HUES64 (cell line): ENCODE results near the gene NAPB.

Source experiments
- H3K27ac ChIP-seq: 2 replicates; pipeline ENCODE4 v1.7.0; 2013; ENCODE audit warnings: low read depth, low read length, inconsistent platforms
- H3K27me3 ChIP-seq: 2 replicates; pipeline ENCODE4 v1.6.1; 2013; ENCODE audit warnings: mild to moderate bottlenecking, low read length; ENCODE audit not compliant: insufficient read depth
- H3K36me3 ChIP-seq: 2 replicates; pipeline ENCODE4 v1.6.1; 2013; ENCODE audit warnings: mild to moderate bottlenecking, low read length; ENCODE audit not compliant: insufficient read depth
- H3K4me1 ChIP-seq: 2 replicates; pipeline ENCODE4 v1.6.1; 2013; ENCODE audit warnings: mild to moderate bottlenecking, low read length, moderate library complexity; ENCODE audit not compliant: insufficient read depth
- H3K4me3 ChIP-seq: 2 replicates; pipeline ENCODE4 v1.5.1; 2013; ENCODE audit warnings: mild to moderate bottlenecking, low read length, moderate library complexity
- H3K9ac ChIP-seq: 2 replicates; pipeline ENCODE4 v1.6.1; 2013; ENCODE audit warnings: mild to moderate bottlenecking, low read depth, low read length
- H3K9me3 ChIP-seq: 2 replicates; pipeline ENCODE4 v1.6.1; 2013; ENCODE audit warnings: low read depth, low read length; ENCODE audit not compliant: insufficient read depth
- WGBS: fragments of 150-250, 120-280 bp; methylation state at CpG from one replicate; pipeline ENCODE4 v1.1.7; 2013; ENCODE audit warnings: missing lambda C conversion rate; 5-methylcytosine and 5-hydroxymethylcytosine counted together

The NAPB gene

DNA sequence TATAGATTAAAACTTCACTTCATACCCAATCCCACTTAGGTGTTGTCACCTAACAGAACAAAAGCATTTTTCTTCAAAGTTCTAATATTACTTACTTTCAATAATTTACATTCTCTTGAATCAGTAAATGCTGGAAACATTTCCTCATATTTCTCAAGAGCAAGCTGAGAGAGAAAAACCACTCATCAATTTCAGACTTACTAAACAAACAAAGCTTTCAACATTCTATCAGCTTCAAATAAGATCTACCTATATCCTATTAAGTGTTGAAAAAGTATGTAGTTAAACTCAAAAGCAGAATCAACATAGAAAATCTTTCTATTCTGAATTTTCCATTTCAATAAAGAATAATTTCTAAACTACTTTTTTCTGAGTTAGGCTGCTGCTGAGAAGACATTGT is 41.5 kb downstream of the NAPB start:
- H3K27ac ChIP-seq, result no peak overlapping the region
- H3K4me3 ChIP-seq, result no peak overlapping the region
- no peaks in the 10 kb centered on the region; the same call in 1 of the 2 replicates for H3K4me1 ChIP-seq
- no peak overlapping the region for H3K9ac ChIP-seq
- no peaks in the 10 kb centered on the region for H3K27me3 ChIP-seq
- H3K9me3 ChIP-seq, result no peaks in the 10 kb centered on the region
- H3K36me3 ChIP-seq, result peaks cover 73% of the 10 kb centered on the region

DNA sequence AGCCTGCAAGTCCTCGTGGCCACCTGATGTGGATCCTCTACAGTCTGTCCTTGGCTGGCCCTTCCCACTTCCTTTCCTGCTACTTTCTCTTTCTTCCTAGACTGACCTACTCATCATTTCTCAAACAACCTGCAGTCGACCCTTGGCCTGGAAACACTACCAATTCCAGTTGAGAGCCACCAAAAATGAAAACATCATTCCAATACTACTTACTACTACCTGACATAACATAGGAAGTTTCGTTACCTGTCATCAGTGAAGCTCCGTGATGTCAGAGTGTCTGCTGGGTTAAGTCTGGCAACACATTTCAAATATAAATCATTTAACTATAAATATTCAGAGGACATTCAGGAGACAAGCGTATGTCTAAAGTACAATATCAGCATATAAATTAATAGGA is 45.5 kb downstream of the NAPB start:
- Histone ChIP-seq H3K9me3 (no peaks in the 10 kb centered on the region), H3K4me1 (no peaks in the 10 kb centered on the region), H3K27me3 (no peaks in the 10 kb centered on the region), H3K36me3 (peaks cover 87% of the 10 kb centered on the region), H3K4me3 (no peak overlapping the region), H3K9ac (no peak overlapping the region), H3K27ac (no peak overlapping the region)
- WGBS, result 91% methylated on average over 5 of the region's 5 CpGs

- H3K9me3 ChIP-seq, result no peaks in the 10 kb centered on the region
- 89% methylated on average over 5 of the region's 5 CpGs for WGBS
- no peak overlapping the region for H3K4me3 ChIP-seq
- H3K27ac ChIP-seq, result no peak overlapping the region
- H3K27me3 ChIP-seq, result no peaks in the 10 kb centered on the region
- H3K36me3 ChIP-seq, result peaks cover 88% of the 10 kb centered on the region
- H3K4me1 ChIP-seq, result no peaks in the 10 kb centered on the region
- H3K9ac ChIP-seq, result no peak overlapping the region
Observed at GRCh38 chr20:23374441-23374840, 46.8 kb downstream of the NAPB start.

- over 99% methylated on average over 3 of the region's 4 CpGs for WGBS
- Histone ChIP-seq H3K27ac (no peak overlapping the region), H3K27me3 (no peaks in the 10 kb centered on the region), H3K9me3 (no peaks in the 10 kb centered on the region), H3K4me1 (no peaks in the 10 kb centered on the region), H3K4me3 (no peak overlapping the region), H3K9ac (no peak overlapping the region), H3K36me3 (peaks cover 96% of the 10 kb centered on the region)
Observed at GRCh38 chr20:23371496-23371895, 49.8 kb downstream of the NAPB start.

GRCh38 chr20:23370873-23371272 is 50.4 kb downstream of the NAPB start:
- H3K27me3 ChIP-seq, result no peaks in the 10 kb centered on the region
- WGBS, result 91% methylated on average over 3 of the region's 3 CpGs
- H3K36me3 ChIP-seq, result peaks cover 96% of the 10 kb centered on the region
- H3K4me1 ChIP-seq, result no peaks in the 10 kb centered on the region
- no peak overlapping the region for H3K9ac ChIP-seq
- no peak overlapping the region for H3K27ac ChIP-seq
- H3K9me3 ChIP-seq, result no peaks in the 10 kb centered on the region
- H3K4me3 ChIP-seq, result no peak overlapping the region

DNA sequence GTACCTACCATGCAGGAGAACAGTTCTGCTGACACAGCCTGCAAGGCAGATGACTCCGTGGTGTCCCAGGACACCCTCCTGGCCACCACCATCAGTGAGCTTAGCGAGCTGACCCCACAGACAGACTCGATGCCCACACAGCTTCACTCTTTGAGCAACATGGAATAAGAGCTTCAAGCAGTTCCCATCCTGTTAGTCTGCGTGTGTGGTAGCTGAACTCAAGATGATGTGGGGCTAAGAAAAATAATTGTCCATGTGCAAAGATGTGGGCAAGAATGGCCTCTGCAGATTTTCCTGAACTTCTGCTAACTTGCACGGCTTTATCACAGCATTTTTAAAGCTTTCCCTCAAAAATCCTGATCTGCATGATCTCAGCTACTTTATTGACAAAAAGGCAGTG is 51.0 kb downstream of the NAPB start:
- Histone ChIP-seq H3K27me3 (no peaks in the 10 kb centered on the region), H3K4me1 (no peaks in the 10 kb centered on the region), H3K4me3 (no peak overlapping the region), H3K36me3 (peaks cover 96% of the 10 kb centered on the region), H3K9me3 (no peaks in the 10 kb centered on the region), H3K27ac (no peak overlapping the region), H3K9ac (no peak overlapping the region)
- 94% methylated on average over 5 of the region's 5 CpGs for WGBS

GRCh38 chr20:23369072-23369823 is 52.0 kb downstream of the NAPB start:
- no peak overlapping the region for H3K4me3 ChIP-seq
- no peaks in the 10 kb centered on the region for H3K4me1 ChIP-seq
- no peak overlapping the region for H3K27ac ChIP-seq
- H3K9me3 ChIP-seq, result no peaks in the 10 kb centered on the region
- no peaks in the 10 kb centered on the region for H3K27me3 ChIP-seq
- H3K9ac ChIP-seq, result no peak overlapping the region
- 97% methylated on average over 14 of the region's 14 CpGs for WGBS
- peaks cover 96% of the 10 kb centered on the region for H3K36me3 ChIP-seq

DNA sequence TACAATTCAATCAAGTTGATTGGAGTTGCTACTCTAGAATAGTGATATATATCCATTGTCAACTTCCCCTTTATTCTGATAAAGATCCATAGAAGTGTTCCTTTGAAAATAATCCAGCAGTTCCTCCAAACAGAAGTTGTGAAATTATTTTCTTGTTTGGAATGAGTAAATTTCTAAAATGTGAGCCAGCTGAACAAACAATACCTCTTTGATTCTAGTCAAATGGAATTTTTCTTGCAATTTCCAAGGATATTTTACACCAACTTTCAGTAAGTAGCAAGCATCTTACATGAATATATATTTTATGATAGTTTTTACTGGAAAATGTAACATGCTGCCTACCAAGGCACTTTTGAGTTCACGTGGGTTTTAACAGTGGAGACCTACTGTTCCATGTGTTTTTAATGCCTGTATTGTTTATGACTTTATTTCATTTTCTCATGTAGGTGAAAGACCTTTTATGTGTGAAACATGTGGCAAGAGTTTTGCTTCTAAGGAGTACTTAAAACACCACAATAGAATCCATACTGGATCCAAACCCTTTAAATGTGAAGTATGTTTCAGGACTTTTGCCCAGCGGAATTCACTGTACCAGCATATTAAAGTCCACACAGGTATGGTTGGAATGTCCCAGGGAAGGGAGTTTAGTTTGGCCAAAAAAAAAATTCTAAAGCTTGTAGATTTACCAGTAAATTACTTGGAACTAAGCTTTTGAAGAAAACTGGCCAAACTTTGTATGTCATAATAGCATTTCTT is 52.8 kb downstream of the NAPB start:
- Histone ChIP-seq H3K9ac (no peak overlapping the region), H3K36me3 (peaks cover 93% of the 10 kb centered on the region), H3K4me3 (no peak overlapping the region)

DNA sequence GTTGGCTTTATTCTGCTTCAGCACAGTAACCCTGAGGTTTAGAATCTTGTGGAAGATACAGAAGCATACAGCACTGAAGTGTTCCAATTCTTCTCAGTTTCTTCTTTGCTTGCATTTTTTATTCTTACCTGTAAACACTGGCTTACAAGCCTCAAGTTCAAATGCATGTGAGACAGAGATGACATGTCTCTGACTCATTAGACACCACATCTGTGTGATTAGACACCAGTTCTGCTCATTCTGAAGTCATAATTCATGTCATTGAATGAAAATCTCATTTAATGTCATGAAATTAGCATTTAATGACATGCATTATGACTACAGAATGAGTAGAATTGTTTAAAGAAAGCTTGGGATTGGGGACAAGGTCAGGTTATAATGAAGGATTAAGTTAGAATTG is 53.5 kb downstream of the NAPB start:
- Histone ChIP-seq H3K27me3 (no peaks in the 10 kb centered on the region), H3K9me3 (no peaks in the 10 kb centered on the region), H3K27ac (no peak overlapping the region), H3K36me3 (peaks cover 86% of the 10 kb centered on the region), H3K9ac (no peak overlapping the region), H3K4me3 (no peak overlapping the region), H3K4me1 (peaks cover 4% of the 10 kb centered on the region; the same call in 1 of the 2 replicates)

More for the DNA sequence above, 52.8 kb downstream of the NAPB start:
- WGBS, result 97% methylated on average over 2 of the region's 2 CpGs
- no peaks in the 10 kb centered on the region for H3K27me3 ChIP-seq
- no peaks in the 10 kb centered on the region for H3K9me3 ChIP-seq
- no peak overlapping the region for H3K27ac ChIP-seq
- no peaks in the 10 kb centered on the region; the same call in 1 of the 2 replicates for H3K4me1 ChIP-seq

- 100% methylated on average over 1 of the region's 1 CpG for whole genome bisulfite sequencing
Observed at GRCh38 chr20:23366384-23366783, 54.9 kb downstream of the NAPB start.

DNA sequence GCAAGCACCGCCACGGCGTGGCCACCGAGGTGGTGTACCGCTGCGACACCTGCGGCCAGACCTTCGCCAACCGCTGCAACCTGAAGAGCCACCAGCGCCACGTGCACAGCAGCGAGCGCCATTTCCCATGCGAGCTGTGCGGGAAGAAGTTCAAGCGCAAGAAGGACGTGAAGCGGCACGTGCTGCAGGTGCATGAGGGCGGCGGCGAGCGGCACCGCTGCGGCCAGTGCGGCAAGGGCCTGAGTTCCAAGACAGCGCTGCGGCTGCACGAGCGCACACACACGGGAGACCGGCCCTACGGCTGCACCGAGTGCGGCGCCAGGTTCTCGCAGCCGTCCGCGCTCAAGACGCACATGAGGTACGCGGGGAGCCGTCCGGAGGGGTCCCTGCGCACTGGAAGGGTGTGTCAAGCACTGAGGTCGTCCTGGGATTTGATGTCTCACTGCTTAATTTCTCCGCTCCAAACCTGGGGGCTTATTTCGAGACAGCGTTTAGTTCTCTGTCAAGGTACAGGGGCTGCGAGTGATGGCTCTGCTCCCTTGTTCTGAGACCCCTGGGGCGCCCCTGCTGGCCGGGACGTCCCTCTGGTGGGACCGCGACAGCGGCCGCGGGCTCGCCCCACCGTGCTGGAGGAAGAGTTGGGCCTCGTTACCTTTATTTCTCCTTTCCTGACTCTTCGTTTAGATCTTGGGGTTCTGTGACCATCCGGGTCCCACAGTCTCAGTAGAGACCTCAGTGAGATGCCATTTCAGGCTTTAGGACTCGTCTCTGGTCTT is 55.7 kb downstream of the NAPB start:
- Histone ChIP-seq H3K9ac (no peak overlapping the region), H3K36me3 (peaks cover 64% of the 10 kb centered on the region), H3K27ac (no peak overlapping the region), H3K9me3 (no peaks in the 10 kb centered on the region), H3K27me3 (no peaks in the 10 kb centered on the region), H3K4me3 (no peak overlapping the region), H3K4me1 (peaks cover 7% of the 10 kb centered on the region; the same call in 1 of the 2 replicates)
- WGBS, result 95% methylated on average over 65 of the region's 65 CpGs

More at GRCh38 chr20:23366384-23366783, 54.9 kb downstream of the NAPB start:
- Histone ChIP-seq H3K4me1 (peaks cover 4% of the 10 kb centered on the region; the same call in 1 of the 2 replicates), H3K27me3 (no peaks in the 10 kb centered on the region), H3K4me3 (no peak overlapping the region), H3K9me3 (no peaks in the 10 kb centered on the region), H3K9ac (no peak overlapping the region), H3K27ac (no peak overlapping the region), H3K36me3 (peaks cover 72% of the 10 kb centered on the region)
